Ascending aorta (tissue), 2 donors: ENCODE results near the gene IFNAR2. TPM values are rescaled to one million over a fixed set of nuclear protein-coding genes. Genes with fewer than 3 reads are reported as not detected.

Source experiments
- DNase-seq, 2 donors: peaks; one replicate each; pipeline ENCODE4 v3.0.0-alpha.2; 2019; ENCODE audit warnings: low spot score in 2 of 2
- H3K27ac ChIP-seq, 2 donors: fragments of 200-600 bp; sonication (generic); one replicate each; pipeline ENCODE4 v1.5.1; 2016 to 2017; ENCODE audit warnings: mild to moderate bottlenecking in 1 of 2
- H3K27me3 ChIP-seq: fragments of 200-600 bp; sonication (generic); one replicate; pipeline ENCODE4 v1.5.1; 2017
- H3K36me3 ChIP-seq, 2 donors: fragments of 200-600 bp; sonication (generic); one replicate each; pipeline ENCODE4 v1.5.1; 2016
- H3K4me1 ChIP-seq, 2 donors: fragments of 200-600 bp; sonication (generic); one replicate each; pipeline ENCODE4 v1.5.1; 2016 to 2017; ENCODE audit warnings: mild to moderate bottlenecking in 1 of 2
- H3K4me3 ChIP-seq, 2 donors: fragments of 200-600 bp; sonication (generic); one replicate each; pipeline ENCODE4 v1.5.1; 2016 to 2017; ENCODE audit warnings: mild to moderate bottlenecking in 1 of 2
- H3K9me3 ChIP-seq, 2 donors: fragments of 200-600 bp; sonication (generic); one replicate each; pipeline ENCODE4 v1.5.1; 2016
- intact Hi-C: fragments of 100-400 bp; cut with DNase I; formaldehyde crosslinking; loops from one replicate; pipeline ENCODE4 v1.15.1; 2023
- total RNA-seq: library from RNA; depleted of rRNA; stranded (reverse); fragments of >200 nt; gene quantifications from one replicate; pipeline ENCODE4 v1.1.0, GENCODE V29; 2016
- TF ChIP-seq, protein P1 (sequence below), 3 experiments: fragments of 200-600 bp in 2 of 3; fragments of 450-650 bp in 1 of 3; sonication (generic) in 2 of 3; IDR thresholded peaks; one replicate each; pipeline ENCODE4 v1.5.1; 2016 to 2019; ENCODE audit warnings: antibody characterized with exemption in 3 of 3, mild to moderate bottlenecking in 1 of 3, moderate library complexity in 1 of 3

Gene IFNAR2
- total RNA-seq, 1 donor from 2014 or later, result 30.3 TPM

DNA sequence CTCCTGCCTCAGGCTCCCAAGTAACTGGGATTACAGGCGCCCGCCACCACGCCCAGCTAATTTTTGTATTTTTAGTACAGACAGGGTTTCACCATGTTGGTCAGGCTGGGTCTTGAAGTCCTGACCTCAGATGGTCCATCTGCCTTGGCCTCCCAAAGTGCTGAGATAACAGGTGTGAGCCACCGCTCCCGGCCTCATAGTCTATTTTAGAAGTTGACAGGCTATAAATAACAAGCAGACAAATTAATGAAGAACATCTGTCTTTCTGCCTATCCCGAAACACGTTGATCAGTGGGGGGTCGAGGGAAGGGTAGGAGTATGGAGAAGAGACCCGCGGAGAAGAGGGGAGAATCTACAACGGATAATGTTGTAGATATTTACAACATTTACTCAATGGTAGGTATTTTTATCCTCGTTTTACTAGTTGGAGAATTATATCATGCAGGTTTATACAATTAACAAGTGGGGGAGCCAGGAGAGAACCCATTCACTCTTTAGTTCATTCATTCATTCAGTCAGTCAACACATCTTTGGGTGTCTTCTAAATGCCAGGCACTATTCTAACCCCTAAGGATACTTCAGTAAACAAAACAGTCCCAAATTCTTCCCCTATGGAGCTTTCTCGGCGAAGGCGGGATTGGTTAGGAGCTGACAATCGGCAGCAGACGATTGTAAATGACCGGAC lies 497 bp upstream of the IFNAR2 start:
- Histone ChIP-seq H3K27ac (peak overlapping the region; percentile 99), H3K9me3 (no peaks in the 10 kb centered on the region), H3K4me1 (peaks cover 0 to 23% of the 10 kb centered on the region in 2 donors), H3K4me3 (peak overlapping the region; percentile 95 to 100), H3K36me3 (no peaks in the 10 kb centered on the region), H3K27me3 (no peaks in the 10 kb centered on the region)
- DNase-seq, result no peak
- TF ChIP-seq, protein P1, sequence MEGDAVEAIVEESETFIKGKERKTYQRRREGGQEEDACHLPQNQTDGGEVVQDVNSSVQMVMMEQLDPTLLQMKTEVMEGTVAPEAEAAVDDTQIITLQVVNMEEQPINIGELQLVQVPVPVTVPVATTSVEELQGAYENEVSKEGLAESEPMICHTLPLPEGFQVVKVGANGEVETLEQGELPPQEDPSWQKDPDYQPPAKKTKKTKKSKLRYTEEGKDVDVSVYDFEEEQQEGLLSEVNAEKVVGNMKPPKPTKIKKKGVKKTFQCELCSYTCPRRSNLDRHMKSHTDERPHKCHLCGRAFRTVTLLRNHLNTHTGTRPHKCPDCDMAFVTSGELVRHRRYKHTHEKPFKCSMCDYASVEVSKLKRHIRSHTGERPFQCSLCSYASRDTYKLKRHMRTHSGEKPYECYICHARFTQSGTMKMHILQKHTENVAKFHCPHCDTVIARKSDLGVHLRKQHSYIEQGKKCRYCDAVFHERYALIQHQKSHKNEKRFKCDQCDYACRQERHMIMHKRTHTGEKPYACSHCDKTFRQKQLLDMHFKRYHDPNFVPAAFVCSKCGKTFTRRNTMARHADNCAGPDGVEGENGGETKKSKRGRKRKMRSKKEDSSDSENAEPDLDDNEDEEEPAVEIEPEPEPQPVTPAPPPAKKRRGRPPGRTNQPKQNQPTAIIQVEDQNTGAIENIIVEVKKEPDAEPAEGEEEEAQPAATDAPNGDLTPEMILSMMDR (IDR thresholded peaks at IDR 0.05), result no peak
- intact Hi-C loops, result loop anchor here (1.0 to 2.0 kb wide), 2 partner anchors 24 to 30 kb away; no protein-coding TSS in a partner anchor

DNA sequence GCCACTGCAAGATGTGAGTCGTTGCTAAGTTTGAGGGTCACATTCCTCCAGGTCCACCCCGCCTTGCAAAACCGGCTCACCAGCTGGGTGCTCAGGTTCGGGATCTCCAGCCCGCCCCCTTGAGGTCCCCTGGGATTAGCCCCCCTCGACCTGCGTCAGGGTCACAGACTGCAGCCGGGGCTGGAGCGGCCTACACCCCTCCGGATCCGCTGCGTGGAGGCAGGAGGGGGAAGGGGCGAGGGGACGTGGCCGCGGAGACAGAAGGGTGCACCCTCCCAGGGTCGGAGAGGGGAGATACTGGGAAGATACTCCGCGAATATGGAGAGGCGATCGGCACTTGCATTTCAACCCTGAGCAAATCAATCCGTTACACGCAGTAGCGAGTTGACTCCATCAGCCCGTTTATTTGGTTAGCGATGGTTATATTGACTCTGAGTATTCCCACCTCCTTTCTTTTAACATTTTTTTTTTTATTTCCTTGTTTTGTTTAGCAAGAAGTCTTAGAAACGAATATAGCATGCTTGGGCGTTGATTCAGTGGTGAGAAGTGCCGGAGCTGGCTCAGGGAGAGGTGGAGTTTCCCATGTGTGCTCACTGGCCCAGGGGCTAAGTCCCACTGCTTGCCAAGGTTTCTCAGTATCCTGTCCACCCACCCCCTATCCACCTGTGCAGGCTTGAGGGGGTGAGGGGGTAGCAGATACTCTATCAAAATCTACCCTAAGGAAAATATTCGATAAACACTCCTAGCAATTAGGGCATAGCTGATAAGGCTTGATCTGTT lies 997 bp downstream of the IFNAR2 start:
- H3K27me3 ChIP-seq, result no peaks in the 10 kb centered on the region
- intact Hi-C loops, result loop anchor here (1.0 to 2.0 kb wide), 2 partner anchors 36 to 94 kb away; partner anchors contain the start of genes IFNAR1 and IL10RB
- H3K9me3 ChIP-seq, result no peaks in the 10 kb centered on the region
- TF ChIP-seq, protein P1 (IDR thresholded peaks at IDR 0.05), result peak in 1 of 3 experiments; percentile 14
- H3K4me3 ChIP-seq, result peak overlapping the region; percentile 95 to 100
- peak overlapping the region; percentile 99 for H3K27ac ChIP-seq
- DNase-seq, result peak in 1 of 2 donors; percentile 81
- no peaks in the 10 kb centered on the region for H3K36me3 ChIP-seq
- H3K4me1 ChIP-seq, result peaks cover 0 to 23% of the 10 kb centered on the region in 2 donors

DNA sequence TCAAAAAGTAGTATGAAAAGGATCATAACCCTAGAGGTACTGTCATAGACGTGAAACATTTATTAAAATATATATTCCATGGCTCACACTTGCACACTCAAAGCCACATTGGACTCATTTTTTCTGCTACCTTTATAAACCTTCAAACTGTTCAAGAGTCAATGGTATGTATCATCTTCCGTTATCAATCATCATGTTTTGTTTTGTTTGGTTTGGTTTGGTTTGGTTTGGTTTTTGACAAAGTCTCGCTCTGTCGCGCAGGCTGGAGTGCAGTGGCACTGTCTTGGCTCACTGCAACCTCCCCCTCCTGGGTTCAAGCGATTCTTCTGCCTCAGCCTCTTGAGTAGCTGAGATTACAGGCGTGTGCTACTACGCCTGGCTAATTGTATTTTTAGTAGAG lies 1.8 kb downstream of the IFNAR2 start:
- TF ChIP-seq, protein P1 (IDR thresholded peaks at IDR 0.05), result no peak
- Histone ChIP-seq H3K27ac (no peak overlapping the region), H3K9me3 (no peaks in the 10 kb centered on the region), H3K4me1 (peaks cover 0 to 23% of the 10 kb centered on the region in 2 donors), H3K36me3 (no peaks in the 10 kb centered on the region), H3K27me3 (no peaks in the 10 kb centered on the region), H3K4me3 (peak overlapping the region in 1 of 2 donors; percentile 100)
- intact Hi-C loops, result loop anchor here (1.0 to 2.0 kb wide), 2 partner anchors 35 to 93 kb away; partner anchors contain the start of genes IFNAR1 and IL10RB
- no peak for DNase-seq

DNA sequence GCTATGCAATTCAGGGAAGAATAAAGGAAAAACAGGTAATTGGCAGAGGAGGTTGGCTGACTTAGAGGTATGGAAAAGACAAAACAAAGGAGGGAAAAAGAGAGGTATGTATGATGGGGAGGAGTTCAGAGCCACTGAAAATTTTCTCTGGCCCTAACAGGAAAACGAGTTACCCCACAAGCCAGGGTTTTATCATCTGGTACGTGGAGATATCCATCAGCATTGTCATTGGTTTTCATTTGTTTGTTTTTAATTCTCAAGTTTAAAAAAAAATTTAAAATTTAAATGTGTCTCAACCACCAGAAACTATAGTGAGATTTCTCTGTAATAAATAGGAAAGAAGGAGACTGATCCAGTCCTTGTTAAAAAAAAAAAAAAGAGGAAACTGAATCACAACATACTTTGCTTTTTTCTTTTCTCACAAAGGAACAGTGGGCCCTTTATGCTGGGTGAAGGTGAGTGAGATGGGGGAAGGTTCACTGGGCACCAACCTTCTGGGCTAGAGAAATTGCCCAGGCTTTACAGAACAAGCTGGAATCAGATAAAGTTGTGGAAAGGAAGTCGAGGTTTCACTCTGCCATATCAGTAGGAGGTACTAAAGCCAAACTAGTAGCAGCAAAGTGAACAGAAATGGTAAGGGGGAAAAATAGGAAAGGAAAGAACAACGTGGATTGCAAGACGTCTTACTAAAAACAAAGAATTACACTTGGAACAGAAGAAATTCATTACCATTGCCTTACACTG lies 2.7 kb downstream of the IFNAR2 start:
- H3K9me3 ChIP-seq, result no peaks in the 10 kb centered on the region
- no peak overlapping the region for H3K4me3 ChIP-seq
- H3K27me3 ChIP-seq, result no peaks in the 10 kb centered on the region
- no peak for DNase-seq
- no peak overlapping the region for H3K27ac ChIP-seq
- TF ChIP-seq, protein P1 (IDR thresholded peaks at IDR 0.05), result no peak
- no peaks in the 10 kb centered on the region for H3K36me3 ChIP-seq
- H3K4me1 ChIP-seq, result peaks cover 0 to 23% of the 10 kb centered on the region in 2 donors
- intact Hi-C loops, result no loop called here
